ENCODE data around the gene CCIN. TPM values are rescaled to one million over a fixed set of nuclear protein-coding genes. Genes with fewer than 3 reads are reported as not detected.

The CCIN gene
- total and polyA plus RNA-seq, 7 donors = 0.03 to 0.04 TPM; not detected in 5

DNA sequence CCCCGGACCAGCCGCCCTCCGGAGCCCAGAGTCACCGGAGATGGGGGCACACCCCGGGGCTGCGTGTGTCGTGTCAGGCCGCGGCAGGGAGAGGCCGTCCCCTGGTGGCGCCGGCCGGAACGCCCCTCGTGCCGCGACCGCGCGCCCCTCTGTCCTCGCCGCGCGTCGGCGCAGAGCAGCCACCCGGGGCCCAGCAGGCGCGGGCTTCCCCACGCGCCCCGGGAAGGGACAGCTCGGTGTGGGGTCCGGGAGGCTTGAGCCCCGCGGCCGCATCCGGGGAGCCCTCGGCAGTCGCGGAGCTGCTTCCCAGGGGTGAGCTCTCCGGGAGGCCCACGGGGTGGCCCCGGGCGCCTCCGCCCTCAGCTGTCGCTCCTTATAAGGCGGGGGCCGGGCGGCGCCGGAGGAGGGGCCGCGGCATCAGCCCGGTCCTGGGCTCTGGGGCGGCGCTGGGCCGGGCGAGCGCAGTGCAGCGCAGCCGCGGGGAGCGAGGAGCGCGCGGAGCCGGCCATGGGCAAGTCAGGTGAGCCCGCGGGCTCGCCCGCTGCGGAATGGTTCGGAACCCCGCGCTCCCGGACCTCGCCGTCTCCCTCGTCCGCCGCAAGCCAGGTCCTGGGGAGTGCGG, 32.8 kb upstream of the CCIN start, which contains the start of gene GLIPR2:
GLIPR2 (plus strand) TSS at position 462 of the 622 bp plus-strand sequence; CDS start at position 508, 46 bp downstream.
- H3K27ac ChIP-seq = peak within 1 kb of the TSS; percentile 50
- peak within 1 kb of the TSS; percentile 84 for H3K4me3 ChIP-seq
- peaks cover 8% of the 10 kb centered on the region for H3K4me1 ChIP-seq
- DNase-seq (peak; percentile 84 to 86), ATAC-seq (peak; percentile 94 to 97 (median 96))
- no peaks in the 10 kb centered on the region for H3K36me3 ChIP-seq (ENCODE audit: insufficient read depth in 1 of 2, low read depth in 1 of 2)
- intact Hi-C loops (cut with DNase I) = loop anchor here in 1 of 2 donors (5.0 kb wide), 1 partner anchor 121 kb away; the partner anchor contains the start of gene GNE
- TF ChIP-seq CTCF (IDR thresholded peaks at IDR 0.05) = no peak
- 0% methylated on average over 27 to 83 of the region's 83 CpGs for WGBS, 3 donors
- peaks cover 0 to 34% (median 0%) of the 10 kb centered on the region in 3 donors for H3K27me3 ChIP-seq (ENCODE audit: insufficient read depth in 3 of 3, low read length in 2 of 3)
- no peaks in the 10 kb centered on the region for H3K9me3 ChIP-seq

- DNase-seq = no peak
- Histone ChIP-seq H3K9me3 (no peaks in the 10 kb centered on the region), H3K27me3 (ENCODE audit: insufficient read depth in 3 of 3, low read length in 2 of 3) (peaks cover 0 to 34% (median 0%) of the 10 kb centered on the region in 3 donors), H3K4me3 (peak overlapping the region; percentile 84), H3K27ac (peak overlapping the region; percentile 50), H3K36me3 (ENCODE audit: insufficient read depth in 1 of 2, low read depth in 1 of 2) (no peaks in the 10 kb centered on the region), H3K4me1 (peaks cover 8% of the 10 kb centered on the region)
- no peak for TF ChIP-seq CTCF (IDR thresholded peaks at IDR 0.05)
- WGBS, 3 donors = 0 to 1% (median 1%) methylated on average over 34 to 40 of the region's 40 CpGs
- intact Hi-C loops (cut with DNase I) = loop anchor here in 1 of 2 donors (5.0 kb wide), 1 partner anchor 120 kb away; the partner anchor contains the start of gene GNE
- ATAC-seq = peak; percentile 10 to 24 (median 19)
Measured at GRCh38 chr9:36136894-36137391, 32.2 kb upstream of the CCIN start.

- 11 to 20% (median 12%) methylated on average over 12 of the region's 12 CpGs for WGBS, 3 donors
- Histone ChIP-seq H3K27ac (peak overlapping the region; percentile 50), H3K27me3 (ENCODE audit: insufficient read depth in 3 of 3, low read length in 2 of 3) (peaks cover 0 to 34% (median 0%) of the 10 kb centered on the region in 3 donors), H3K4me1 (peaks cover 8% of the 10 kb centered on the region), H3K4me3 (peak overlapping the region; percentile 84), H3K36me3 (ENCODE audit: insufficient read depth in 1 of 2, low read depth in 1 of 2) (no peaks in the 10 kb centered on the region), H3K9me3 (no peaks in the 10 kb centered on the region)
- intact Hi-C loops (cut with DNase I) = loop anchor here in 1 of 2 donors (5.0 kb wide), 1 partner anchor 120 kb away; the partner anchor contains the start of gene GNE
- DNase-seq (peak in 1 of 2 donors; percentile 40), ATAC-seq (peak in 1 of 4 donors; percentile 8)
- TF ChIP-seq CTCF (IDR thresholded peaks at IDR 0.05) = no peak
Measured at GRCh38 chr9:36137392-36138004, 31.7 kb upstream of the CCIN start.

DNA sequence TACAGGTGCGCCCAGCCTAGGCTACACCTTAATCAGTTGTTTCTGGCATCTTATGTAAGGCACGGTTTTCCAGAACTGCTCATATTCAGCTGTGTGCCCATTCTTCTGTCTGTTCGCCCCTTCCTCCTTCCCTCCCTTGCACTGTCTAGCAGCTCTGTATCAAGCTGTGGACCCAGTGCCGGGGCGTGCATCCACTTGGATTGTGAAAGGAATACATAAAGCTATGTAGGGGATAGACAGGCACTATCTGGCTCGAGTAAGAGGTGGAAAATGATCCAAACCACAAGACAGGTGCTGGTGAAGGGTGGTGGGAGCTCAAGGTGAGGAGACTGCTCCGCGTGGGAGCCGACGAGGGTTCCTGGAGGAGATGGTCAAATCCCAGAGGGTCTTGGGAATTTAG, 30.7 kb upstream of the CCIN start:
- no peak for TF ChIP-seq CTCF (IDR thresholded peaks at IDR 0.05)
- Histone ChIP-seq H3K4me3 (no peak overlapping the region), H3K9me3 (no peaks in the 10 kb centered on the region), H3K27ac (no peak overlapping the region), H3K27me3 (ENCODE audit: insufficient read depth in 3 of 3, low read length in 2 of 3) (peaks cover 0 to 34% (median 0%) of the 10 kb centered on the region in 3 donors), H3K4me1 (peaks cover 8% of the 10 kb centered on the region), H3K36me3 (ENCODE audit: insufficient read depth in 1 of 2, low read depth in 1 of 2) (no peaks in the 10 kb centered on the region)
- ATAC-seq (no peak), DNase-seq (no peak)
- intact Hi-C loops (cut with DNase I) = loop anchor here in 1 of 2 donors (5.0 kb wide), 1 partner anchor 119 kb away; the partner anchor contains the start of gene GNE
- WGBS, 3 donors = 81 to 91% (median 85%) methylated on average over 10 of the region's 10 CpGs
